HG03432 (cell line): Measurements from ENCODE around the gene FASTKD3.

Source experiments
- ATAC-seq: cut with Tn5 transposase; IDR thresholded peaks from one replicate; pipeline ENCODE4 v1.9.1; 2021; ENCODE audit warnings: mild to moderate bottlenecking, moderate library complexity; ENCODE audit not compliant: unreplicated experiment

Gene FASTKD3

GRCh38 chr5:7881091-7881490, 12.3 kb upstream of the FASTKD3 start:
- no peak for ATAC-seq

- ATAC-seq, result peak; percentile 99
Measured at GRCh38 chr5:7878381-7878873, 9.6 kb upstream of the FASTKD3 start.

GRCh38 chr5:7877851-7878250, 9.0 kb upstream of the FASTKD3 start:
- no peak for ATAC-seq

- ATAC-seq, result peak; percentile 40
Measured at GRCh38 chr5:7876867-7877266, 8.0 kb upstream of the FASTKD3 start.

GRCh38 chr5:7875151-7875550, 6.3 kb upstream of the FASTKD3 start:
- ATAC-seq, result no peak

GRCh38 chr5:7874639-7875038, 5.8 kb upstream of the FASTKD3 start:
- no peak for ATAC-seq

- no peak for ATAC-seq
Measured at GRCh38 chr5:7873216-7873615, 4.4 kb upstream of the FASTKD3 start.

GRCh38 chr5:7872517-7873130, 3.8 kb upstream of the FASTKD3 start:
- no peak for ATAC-seq

- peak; percentile 13 for ATAC-seq
Measured at GRCh38 chr5:7871653-7872052, 2.8 kb upstream of the FASTKD3 start.

GRCh38 chr5:7869474-7870136, 774 bp upstream of the FASTKD3 start:
- ATAC-seq, result peak; percentile 36

GRCh38 chr5:7868427-7868772, 431 bp downstream of the FASTKD3 start:
- no peak for ATAC-seq

- ATAC-seq, result no peak
Measured at GRCh38 chr5:7867260-7867659, 1.6 kb downstream of the FASTKD3 start.

GRCh38 chr5:7866196-7866595, 2.6 kb downstream of the FASTKD3 start:
- ATAC-seq, result no peak

GRCh38 chr5:7857926-7858632, 10.8 kb downstream of the FASTKD3 start:
- no peak for ATAC-seq

- ATAC-seq, result no peak
Measured at GRCh38 chr5:7857361-7857760, 11.5 kb downstream of the FASTKD3 start.

- no peak for ATAC-seq
Measured at GRCh38 chr5:7856855-7857254, 12.0 kb downstream of the FASTKD3 start.

- ATAC-seq, result no peak
Measured at GRCh38 chr5:7855611-7856010, 13.2 kb downstream of the FASTKD3 start.

- no peak for ATAC-seq
Measured at GRCh38 chr5:7852988-7853387, 15.8 kb downstream of the FASTKD3 start.

GRCh38 chr5:7852542-7852941, 16.3 kb downstream of the FASTKD3 start:
- peak; percentile 46 for ATAC-seq

GRCh38 chr5:7851617-7852289, 17.1 kb downstream of the FASTKD3 start:
- no peak for ATAC-seq

- ATAC-seq, result no peak
Measured at GRCh38 chr5:7851240-7851592, 17.6 kb downstream of the FASTKD3 start.
